HG03521 (cell line): ENCODE results near the gene ABCB6.
"Not testable (repeated sequence)": the region's sequence is repeated elsewhere in the genome, so short reads cannot be mapped to it uniquely, and the experiment has no call there.

Experiments used
- ATAC-seq: cut with Tn5 transposase; IDR thresholded peaks from one replicate; pipeline ENCODE4 v1.9.1; 2021; ENCODE audit warnings: mild to moderate bottlenecking, moderate library complexity; ENCODE audit not compliant: unreplicated experiment

Gene ABCB6

GRCh38 chr2:219218732-219219701 is at the start of gene ABCB6:
ABCB6 (minus strand) TSS chr2:219218958; CDS start chr2:219218673, 285 bp downstream.
- peak; percentile 68 for ATAC-seq

GRCh38 chr2:219268294-219268693 is 49.5 kb upstream of the ABCB6 start:
- ATAC-seq, result no peak

- ATAC-seq, result no peak
These were observed 48.1 kb upstream of the ABCB6 start for GRCh38 chr2:219266886-219267285.

GRCh38 chr2:219266232-219266631 is 47.5 kb upstream of the ABCB6 start:
- no peak for ATAC-seq

GRCh38 chr2:219261024-219261855 is 42.5 kb upstream of the ABCB6 start:
- ATAC-seq, result no peak

GRCh38 chr2:219258942-219259341 is 40.2 kb upstream of the ABCB6 start:
- not testable (repeated sequence) for ATAC-seq

- peak; percentile 21 for ATAC-seq
These were observed 35.9 kb upstream of the ABCB6 start for GRCh38 chr2:219254590-219255201.

- peak; percentile 58 for ATAC-seq
These were observed 35.2 kb upstream of the ABCB6 start, which contains the start of gene TUBA4A for GRCh38 chr2:219253753-219254589. TUBA4A (minus strand) TSS chr2:219253918; CDS start chr2:219253858, 60 bp downstream.

GRCh38 chr2:219252900-219253752 is 34.4 kb upstream of the ABCB6 start, which contains the start of gene TUBA4B:
TUBA4B (plus strand) TSS chr2:219253243; CDS start chr2:219253408, 165 bp downstream.
- no peak for ATAC-seq

- ATAC-seq, result no peak
These were observed 33.8 kb upstream of the ABCB6 start for GRCh38 chr2:219252570-219252899.

GRCh38 chr2:219252084-219252483 is 33.3 kb upstream of the ABCB6 start:
- ATAC-seq, result no peak

- no peak for ATAC-seq
These were observed 32.9 kb upstream of the ABCB6 start for GRCh38 chr2:219251656-219252055.

GRCh38 chr2:219250049-219250781 is 31.5 kb upstream of the ABCB6 start:
- no peak for ATAC-seq

GRCh38 chr2:219249203-219249980 is 30.6 kb upstream of the ABCB6 start:
- ATAC-seq, result peak; percentile 26

- ATAC-seq, result no peak
These were observed 30.1 kb upstream of the ABCB6 start for GRCh38 chr2:219248845-219249202.

- ATAC-seq, result no peak
These were observed 29.2 kb upstream of the ABCB6 start for GRCh38 chr2:219247678-219248642.

- no peak for ATAC-seq
These were observed 27.8 kb upstream of the ABCB6 start for GRCh38 chr2:219246559-219246958.
